Uterus (tissue), 4 donors: ENCODE measurements around the gene TFB1M. TPM values are rescaled to one million over a fixed set of nuclear protein-coding genes. Genes with fewer than 3 reads are reported as not detected.

Source experiments
- DNase-seq, 2 donors: peaks; one replicate each; pipeline ENCODE4 v3.0.0-alpha.2; 2019 to 2020
- H3K27ac ChIP-seq, 2 donors: fragments of 200-600 bp; sonication (generic); 1 replicate in 1 of 2; 2 replicates in 1 of 2; pipeline ENCODE4 v1.5.1; 2016 to 2018
- H3K27me3 ChIP-seq, 2 donors: fragments of 200-600 bp; sonication (generic); one replicate each; pipeline ENCODE4 v1.5.1; 2018 to 2019; ENCODE audit warnings: control low read depth in 1 of 2
- H3K36me3 ChIP-seq, 2 donors: fragments of 200-600 bp; sonication (generic); one replicate each; pipeline ENCODE4 v1.5.1; 2019; ENCODE audit warnings: control low read depth in 1 of 2
- H3K4me1 ChIP-seq, 2 donors: fragments of 200-600 bp; sonication (generic); one replicate each; pipeline ENCODE4 v1.5.1; 2018 to 2019; ENCODE audit warnings: control low read depth in 1 of 2
- H3K4me3 ChIP-seq, 2 donors: fragments of 200-600 bp; sonication (generic); 1 replicate in 1 of 2; 2 replicates in 1 of 2; pipeline ENCODE4 v1.5.1; 2018 to 2019; ENCODE audit warnings: mild to moderate bottlenecking in 1 of 2
- H3K9me3 ChIP-seq, 2 donors: fragments of 200-600 bp; sonication (generic); one replicate each; pipeline ENCODE4 v1.5.1; 2019; ENCODE audit warnings: control low read depth in 1 of 2
- POLR2A ChIP-seq, 2 donors: fragments of 450-650 bp; IDR thresholded peaks; one replicate each; pipeline ENCODE4 v1.6.1; 2016; ENCODE audit warnings: antibody characterized with exemption in 2 of 2, mild to moderate bottlenecking in 1 of 2, moderate library complexity in 1 of 2
- intact Hi-C: fragments of 100-400 bp; cut with DNase I; formaldehyde crosslinking; loops from one replicate; pipeline ENCODE4 v1.15.1; 2023; ENCODE audit warnings: low total_unique reads
- total RNA-seq, 4 donors: library from RNA; depleted of rRNA in 3 of 4; stranded (reverse); fragments of >200 nt in 3 of 4; gene quantifications; one replicate each; pipeline versions ENCODE4 v1.1.0 to v1.2.4, GENCODE V29; 2014 to 2023
- TF ChIP-seq, protein P1 (sequence below), 4 experiments: fragments of 200-600 bp in 2 of 4; fragments of 450-650 bp in 2 of 4; sonication (generic) in 2 of 4; IDR thresholded peaks; one replicate each; pipeline ENCODE4 v1.5.1; 2016 to 2019; ENCODE audit warnings: antibody characterized with exemption in 4 of 4, mild to moderate bottlenecking in 2 of 4, moderate library complexity in 1 of 4
- donor health status: DM: yes; HTN: yes; CAD: no.

Gene TFB1M
- total RNA-seq, 4 donors from 2014 or later = 0.59 to 46.1 (median 20.9) TPM

DNA sequence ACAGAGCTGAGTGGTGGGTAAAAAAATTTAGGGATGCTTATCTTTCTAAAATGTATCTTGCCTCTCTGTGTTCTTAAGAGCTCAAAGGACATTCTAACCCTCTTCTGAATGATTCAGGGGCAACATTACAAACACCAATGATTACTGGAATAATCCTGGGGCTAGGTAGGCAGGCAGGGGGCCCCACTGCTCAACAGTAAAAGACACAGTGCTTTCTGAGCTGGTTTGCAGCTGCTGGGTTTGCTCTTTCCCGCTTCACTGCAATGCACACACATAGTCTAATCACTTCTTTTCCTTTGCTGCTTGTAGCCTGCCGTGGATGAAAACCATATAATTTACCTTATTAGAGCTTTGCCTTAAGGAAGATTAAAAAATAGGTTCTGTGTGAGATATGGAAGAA is 26.5 kb downstream of the TFB1M start:
- TF ChIP-seq, protein P1, sequence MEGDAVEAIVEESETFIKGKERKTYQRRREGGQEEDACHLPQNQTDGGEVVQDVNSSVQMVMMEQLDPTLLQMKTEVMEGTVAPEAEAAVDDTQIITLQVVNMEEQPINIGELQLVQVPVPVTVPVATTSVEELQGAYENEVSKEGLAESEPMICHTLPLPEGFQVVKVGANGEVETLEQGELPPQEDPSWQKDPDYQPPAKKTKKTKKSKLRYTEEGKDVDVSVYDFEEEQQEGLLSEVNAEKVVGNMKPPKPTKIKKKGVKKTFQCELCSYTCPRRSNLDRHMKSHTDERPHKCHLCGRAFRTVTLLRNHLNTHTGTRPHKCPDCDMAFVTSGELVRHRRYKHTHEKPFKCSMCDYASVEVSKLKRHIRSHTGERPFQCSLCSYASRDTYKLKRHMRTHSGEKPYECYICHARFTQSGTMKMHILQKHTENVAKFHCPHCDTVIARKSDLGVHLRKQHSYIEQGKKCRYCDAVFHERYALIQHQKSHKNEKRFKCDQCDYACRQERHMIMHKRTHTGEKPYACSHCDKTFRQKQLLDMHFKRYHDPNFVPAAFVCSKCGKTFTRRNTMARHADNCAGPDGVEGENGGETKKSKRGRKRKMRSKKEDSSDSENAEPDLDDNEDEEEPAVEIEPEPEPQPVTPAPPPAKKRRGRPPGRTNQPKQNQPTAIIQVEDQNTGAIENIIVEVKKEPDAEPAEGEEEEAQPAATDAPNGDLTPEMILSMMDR (IDR thresholded peaks at IDR 0.05) = no peak
- TF ChIP-seq POLR2A (IDR thresholded peaks at IDR 0.05) = no peak
- Histone ChIP-seq H3K27ac (no peak overlapping the region), H3K27me3 (no peaks in the 10 kb centered on the region), H3K9me3 (no peaks in the 10 kb centered on the region), H3K36me3 (no peaks in the 10 kb centered on the region), H3K4me1 (no peaks in the 10 kb centered on the region), H3K4me3 (no peak overlapping the region)
- DNase-seq = no peak
- intact Hi-C loops = no loop called here

DNA sequence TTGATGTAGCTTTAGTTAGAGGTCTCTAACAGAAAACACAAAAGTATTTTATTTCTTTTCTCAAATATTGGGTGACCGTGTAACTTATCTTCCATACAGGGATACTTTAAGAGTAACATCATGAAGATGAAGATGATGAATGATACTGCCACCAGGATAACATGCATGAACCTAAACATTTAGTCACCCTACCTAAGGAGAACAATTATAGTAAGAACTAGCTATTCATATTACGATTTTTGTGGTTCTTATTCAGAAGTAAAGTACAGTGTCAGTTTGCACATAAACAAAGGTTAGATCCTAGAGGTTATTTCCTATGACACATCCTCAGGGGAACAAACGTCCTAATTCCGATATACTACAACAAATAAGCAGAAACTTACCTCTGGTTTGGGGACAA is 29.5 kb downstream of the TFB1M start:
- Histone ChIP-seq H3K27me3 (no peaks in the 10 kb centered on the region), H3K27ac (no peak overlapping the region), H3K4me1 (no peaks in the 10 kb centered on the region), H3K36me3 (no peaks in the 10 kb centered on the region), H3K4me3 (no peak overlapping the region), H3K9me3 (no peaks in the 10 kb centered on the region)
- no peak for DNase-seq
- no peak for TF ChIP-seq POLR2A (IDR thresholded peaks at IDR 0.05)
- intact Hi-C loops = no loop called here

DNA sequence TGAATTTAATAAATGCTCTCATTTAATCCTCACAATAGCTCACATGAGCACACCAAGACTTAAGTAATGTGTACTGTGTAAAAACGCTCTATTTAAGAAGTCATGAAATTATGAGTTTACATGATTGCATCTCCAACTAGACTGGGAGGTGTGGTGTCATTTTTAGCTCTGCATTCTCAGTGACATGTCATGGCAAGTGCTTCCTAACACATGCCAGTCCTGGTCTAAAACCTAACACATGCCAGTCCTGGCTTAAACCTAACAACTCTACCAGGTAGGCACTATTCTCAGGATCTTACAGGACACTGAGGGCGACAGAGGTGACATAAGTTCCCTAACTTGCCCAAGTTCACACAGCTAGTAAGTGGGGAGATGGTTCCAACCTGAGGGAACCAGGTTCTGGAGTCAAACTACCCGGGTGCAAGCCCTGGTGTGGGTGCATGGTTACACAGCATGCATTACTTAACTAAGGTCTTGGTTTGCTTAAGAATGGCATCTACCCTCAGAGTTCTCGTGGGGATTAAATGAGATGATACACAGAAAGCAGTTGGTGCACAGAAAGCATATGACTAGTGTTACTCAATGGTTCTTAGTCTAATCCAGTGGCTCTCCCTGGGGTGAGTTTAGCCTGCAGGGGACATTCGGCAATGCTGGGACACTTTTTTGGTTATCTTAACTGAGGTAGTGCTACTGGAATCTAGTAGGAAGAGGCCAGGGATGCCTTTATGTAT is 35.8 kb downstream of the TFB1M start:
- intact Hi-C loops = no loop called here

DNA sequence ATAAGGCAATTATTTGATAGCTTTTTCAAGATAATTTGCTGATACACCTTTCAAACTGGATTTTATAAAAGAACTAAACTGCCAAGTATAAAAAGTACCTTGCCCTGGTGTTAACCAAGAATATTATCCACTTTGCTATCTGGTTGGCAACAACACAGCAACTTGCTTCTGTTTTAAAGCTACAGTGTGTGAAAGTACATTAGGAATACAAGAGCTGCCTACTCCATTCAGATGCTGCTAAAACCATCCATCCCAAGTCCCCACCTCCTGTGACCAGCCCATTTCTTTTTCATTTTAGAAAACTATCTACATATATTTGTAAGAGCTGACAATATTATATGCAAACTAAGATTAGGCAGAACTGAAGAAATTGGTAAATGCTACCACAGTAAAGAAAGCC is 37.6 kb downstream of the TFB1M start:
- Histone ChIP-seq H3K4me3 (no peak overlapping the region), H3K9me3 (no peaks in the 10 kb centered on the region), H3K27me3 (no peaks in the 10 kb centered on the region), H3K36me3 (no peaks in the 10 kb centered on the region), H3K4me1 (peaks cover 11 to 12% of the 10 kb centered on the region in 2 donors), H3K27ac (peak overlapping the region; percentile 23 to 51)
- intact Hi-C loops = no loop called here
- DNase-seq = no peak
- no peak for TF ChIP-seq POLR2A (IDR thresholded peaks at IDR 0.05)
- TF ChIP-seq, protein P1 (IDR thresholded peaks at IDR 0.05) = no peak

More for the DNA sequence above, 35.8 kb downstream of the TFB1M start:
- Histone ChIP-seq H3K4me1 (peaks cover 0 to 2% of the 10 kb centered on the region in 2 donors), H3K27ac (no peak overlapping the region), H3K4me3 (no peak overlapping the region), H3K27me3 (no peaks in the 10 kb centered on the region), H3K36me3 (no peaks in the 10 kb centered on the region), H3K9me3 (no peaks in the 10 kb centered on the region)
- DNase-seq = no peak
- TF ChIP-seq, protein P1 (IDR thresholded peaks at IDR 0.05) = no peak
- no peak for TF ChIP-seq POLR2A (IDR thresholded peaks at IDR 0.05)

GRCh38 chr6:155275808-155276480 is 38.3 kb downstream of the TFB1M start:
- H3K4me3 ChIP-seq = no peak overlapping the region
- H3K4me1 ChIP-seq = peaks cover 11 to 12% of the 10 kb centered on the region in 2 donors
- no peaks in the 10 kb centered on the region for H3K36me3 ChIP-seq
- intact Hi-C loops = no loop called here
- H3K27me3 ChIP-seq = no peaks in the 10 kb centered on the region
- no peak for DNase-seq
- no peaks in the 10 kb centered on the region for H3K9me3 ChIP-seq
- TF ChIP-seq, protein P1 (IDR thresholded peaks at IDR 0.05) = no peak
- TF ChIP-seq POLR2A (IDR thresholded peaks at IDR 0.05) = no peak
- peak overlapping the region; percentile 23 to 51 for H3K27ac ChIP-seq
